Spleen (tissue), 11 donors: ENCODE measurements around the gene HERPUD1. TPM values are rescaled to one million over a fixed set of nuclear protein-coding genes. Genes with fewer than 3 reads are reported as not detected.

Experiments
- DNase-seq: peaks from one replicate; pipeline ENCODE4 v3.0.0-alpha.2; 2020
- H3K27ac ChIP-seq, 8 donors: fragments of 200-600 bp; sonication (generic) in 7 of 8; 1 replicate in 4 of 8; 2 replicates in 4 of 8; pipeline versions ENCODE4 v1.5.0 to v1.8.0; 2016 to 2021; ENCODE audit warnings: inconsistent platforms in 4 of 8, mild to moderate bottlenecking in 4 of 8, moderate library complexity in 1 of 8
- H3K27me3 ChIP-seq, 7 donors: fragments of 200-600 bp; sonication (generic) in 6 of 7; replicated peaks in 1 of 7; 1 replicate in 4 of 7; 2 replicates in 3 of 7; pipeline versions ENCODE4 v1.5.0 to v1.8.0; 2016 to 2021; ENCODE audit warnings: inconsistent platforms in 3 of 7, mild to moderate bottlenecking in 1 of 7
- H3K36me3 ChIP-seq, 6 donors: fragments of 200-600 bp; sonication (generic) in 5 of 6; 1 replicate in 4 of 6; 2 replicates in 2 of 6; pipeline versions ENCODE4 v1.5.0 to v1.8.0; 2016 to 2021; ENCODE audit warnings: inconsistent platforms in 2 of 6
- H3K4me1 ChIP-seq, 6 donors: fragments of 200-600 bp; sonication (generic) in 5 of 6; 1 replicate in 3 of 6; 2 replicates in 3 of 6; pipeline versions ENCODE4 v1.5.0 to v1.8.0; 2016 to 2021; ENCODE audit warnings: inconsistent platforms in 3 of 6
- H3K4me3 ChIP-seq, 8 donors: fragments of 200-600 bp; sonication (generic) in 7 of 8; 1 replicate in 4 of 8; 2 replicates in 4 of 8; pipeline versions ENCODE4 v1.5.0 to v1.8.0; 2016 to 2021; ENCODE audit warnings: inconsistent platforms in 4 of 8, mild to moderate bottlenecking in 4 of 8, moderate library complexity in 2 of 8
- H3K9me3 ChIP-seq, 8 donors: fragments of 200-600 bp; sonication (generic) in 7 of 8; 1 replicate in 4 of 8; 2 replicates in 4 of 8; pipeline versions ENCODE4 v1.5.0 to v1.8.0; 2016 to 2021; ENCODE audit warnings: inconsistent platforms in 4 of 8
- CTCF ChIP-seq, 11 experiments: fragments of 200-600 bp in 7 of 11; fragments of 450-650 bp in 4 of 11; sonication (generic) in 4 of 11; IDR thresholded peaks in 8 of 11; conservative IDR thresholded peaks in 3 of 11; 1 replicate in 7 of 11; 2 replicates in 4 of 11; pipeline versions ENCODE4 v1.4.0 to v1.8.0; 2016 to 2021; ENCODE audit warnings: antibody characterized with exemption in 11 of 11, inconsistent platforms in 4 of 11, mild to moderate bottlenecking in 1 of 11
- POLR2A ChIP-seq, 3 donors: fragments of 450-650 bp; IDR thresholded peaks; one replicate each; pipeline ENCODE4 v1.5.1; 2017; ENCODE audit warnings: antibody characterized with exemption in 3 of 3, mild to moderate bottlenecking in 1 of 3
- POLR2AphosphoS5 ChIP-seq, 3 donors: sonication (generic); formaldehyde crosslinking; IDR thresholded peaks; one replicate each; pipeline ENCODE4 v1.5.1; 2017; ENCODE audit warnings: antibody characterized with exemption in 3 of 3
- WGBS, 5 donors: extraction: QIAGEN DNeasy Blood & Tissue Kit in 3 of 5; methylation state at CpG; one replicate each; pipeline versions ENCODE4 v1.1.5 to v1.1.7; 2013 to 2018; 5-methylcytosine and 5-hydroxymethylcytosine counted together
- intact Hi-C: fragments of 100-400 bp; cut with DNase I; formaldehyde crosslinking; loops from one replicate; pipeline ENCODE4 v1.15.0; 2023; ENCODE audit warnings: low total_unique reads
- polyA plus RNA-seq, 3 donors: library from polyadenylated mRNA; stranded (reverse); fragments of 200-250 nt; gene quantifications; one replicate each; pipeline ENCODE4 v1.2.1, GENCODE V29; 2013
- total RNA-seq, 7 donors: library from RNA; depleted of rRNA in 3 of 7; stranded (reverse); fragments of >200 nt in 3 of 7; fragmentation: NEBNext Ultra II Directional in 4 of 7; extraction: Animal tissue kit (Norgen Biotek cat#: 25700) in 4 of 7; gene quantifications; one replicate each; pipeline versions ENCODE4 v1.1.0 to v1.2.1, GENCODE V29; 2016 to 2021
- donor health status: healthy with polysubstance abuse.
- donor health status: DM: no; HTN: no; CAD: no; lungs with moderate emphysema.
- donor health status: DM: no; HTN: no; CAD: no.
- donor health status: Bipolar disorder and iron deficiency.
- donor health status: healthy.
- donor health status: DM: no; HTN: no; CAD: no.
- donor health status: DM: yes; HTN: yes; CAD: no.

HERPUD1 gene
- total and polyA plus RNA-seq, 10 donors = 84.1 to 370 (median 193) TPM

GRCh38 chr16:56895813-56896212 lies 36.1 kb upstream of the HERPUD1 start:
- peaks cover 0 to 22% (median 7%) of the 10 kb centered on the region in 6 donors for H3K4me1 ChIP-seq
- H3K27ac ChIP-seq = no peak overlapping the region
- TF ChIP-seq CTCF (IDR thresholded peaks at IDR 0.05 in 8 of 11, conservative IDR thresholded peaks at IDR 0.05 in 3 of 11) (no peak), POLR2A (IDR thresholded peaks at IDR 0.05) (no peak), POLR2AphosphoS5 (IDR thresholded peaks at IDR 0.05) (no peak)
- intact Hi-C loops = no loop called here
- no peaks in the 10 kb centered on the region for H3K36me3 ChIP-seq
- H3K4me3 ChIP-seq = no peak overlapping the region
- WGBS, 5 donors = 76 to 91% (median 83%) methylated on average over 4 of the region's 4 CpGs
- DNase-seq = no peak
- no peaks in the 10 kb centered on the region for H3K27me3 ChIP-seq
- no peaks in the 10 kb centered on the region for H3K9me3 ChIP-seq

GRCh38 chr16:56896244-56896643 lies 35.7 kb upstream of the HERPUD1 start:
- no peak overlapping the region for H3K4me3 ChIP-seq
- no peaks in the 10 kb centered on the region for H3K27me3 ChIP-seq
- WGBS, 5 donors = 67 to 83% (median 80%) methylated on average over 3 of the region's 3 CpGs
- intact Hi-C loops = no loop called here
- H3K4me1 ChIP-seq = peaks cover 0 to 22% (median 7%) of the 10 kb centered on the region in 6 donors
- H3K27ac ChIP-seq = no peak overlapping the region
- no peaks in the 10 kb centered on the region for H3K36me3 ChIP-seq
- no peak for TF ChIP-seq POLR2AphosphoS5 (IDR thresholded peaks at IDR 0.05)
- no peak for TF ChIP-seq CTCF (IDR thresholded peaks at IDR 0.05 in 8 of 11, conservative IDR thresholded peaks at IDR 0.05 in 3 of 11)
- no peak for TF ChIP-seq POLR2A (IDR thresholded peaks at IDR 0.05)
- DNase-seq = no peak
- no peaks in the 10 kb centered on the region for H3K9me3 ChIP-seq

GRCh38 chr16:56897026-56897799 lies 34.7 kb upstream of the HERPUD1 start:
- Histone ChIP-seq H3K4me1 (peaks cover 0 to 22% (median 7%) of the 10 kb centered on the region in 6 donors), H3K27ac (no peak overlapping the region), H3K36me3 (no peaks in the 10 kb centered on the region), H3K27me3 (no peaks in the 10 kb centered on the region), H3K4me3 (no peak overlapping the region), H3K9me3 (no peaks in the 10 kb centered on the region)
- TF ChIP-seq POLR2A (IDR thresholded peaks at IDR 0.05) (no peak), CTCF (IDR thresholded peaks at IDR 0.05 in 8 of 11, conservative IDR thresholded peaks at IDR 0.05 in 3 of 11) (no peak), POLR2AphosphoS5 (IDR thresholded peaks at IDR 0.05) (no peak)
- DNase-seq = peak; percentile 45
- 78 to 88% (median 84%) methylated on average over 8 of the region's 8 CpGs for WGBS, 5 donors
- intact Hi-C loops = no loop called here

- no peak overlapping the region for H3K4me3 ChIP-seq
- TF ChIP-seq CTCF (IDR thresholded peaks at IDR 0.05 in 8 of 11, conservative IDR thresholded peaks at IDR 0.05 in 3 of 11) (no peak), POLR2AphosphoS5 (IDR thresholded peaks at IDR 0.05) (no peak), POLR2A (IDR thresholded peaks at IDR 0.05) (no peak)
- no peaks in the 10 kb centered on the region for H3K36me3 ChIP-seq
- intact Hi-C loops = no loop called here
- peaks cover 0 to 22% (median 7%) of the 10 kb centered on the region in 6 donors for H3K4me1 ChIP-seq
- no peak for DNase-seq
- no peaks in the 10 kb centered on the region for H3K27me3 ChIP-seq
- 45 to 63% (median 56%) methylated on average over 8 of the region's 8 CpGs for WGBS, 5 donors
- no peak overlapping the region for H3K27ac ChIP-seq
- no peaks in the 10 kb centered on the region for H3K9me3 ChIP-seq
Observed at GRCh38 chr16:56898847-56899246, 33.1 kb upstream of the HERPUD1 start.
